ENCODE results near the gene MED13L.

DNA sequence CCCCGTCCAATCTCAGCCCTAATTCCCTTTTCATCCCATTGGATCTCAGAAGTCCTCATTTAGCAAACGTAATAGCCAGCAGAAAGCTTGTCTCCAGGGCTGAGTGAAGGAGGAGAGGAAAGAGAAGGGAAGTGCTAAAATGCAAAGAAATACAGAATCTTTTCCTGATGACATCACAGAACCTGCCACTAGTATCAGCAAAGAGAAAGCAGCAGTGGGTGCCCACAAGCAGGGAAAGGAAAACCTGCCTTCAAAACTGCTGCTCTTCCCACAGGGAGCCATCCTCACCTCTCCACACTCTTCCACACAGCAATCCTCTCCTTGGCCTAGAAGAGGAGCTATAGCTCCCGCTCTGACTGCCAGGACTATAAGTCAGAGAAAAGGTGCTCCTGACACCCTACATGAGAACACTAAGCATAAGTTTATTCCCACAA, 11.3 kb downstream of the MED13L start:
- TF ChIP-seq CTCF (optimal IDR thresholded peaks at IDR 0.05 in 1 of 3, IDR thresholded peaks at IDR 0.05 in 1 of 3, conservative IDR thresholded peaks at IDR 0.05 in 1 of 3; ENCODE audit: extremely low read depth in 1 of 3, insufficient read depth in 2 of 3, low read length in 3 of 3), result peak; percentile 32 to 51 (median 50)
- no peak for TF ChIP-seq EZH2 (IDR thresholded peaks at IDR 0.05; ENCODE audit: low read length)

Data from keratinocyte (primary cell).